Glutamatergic neuron (in vitro differentiated cells): Measurements from ENCODE around the gene PHC3. TPM values are rescaled to one million over a fixed set of nuclear protein-coding genes. Genes with fewer than 3 reads are reported as not detected.

ENCODE experiments used
- DNase-seq: peaks from one replicate; pipeline ENCODE4 v3.0.0; 2022
- H3K27ac Mint-ChIP-seq: one replicate; pipeline ENCODE4 v1.8.0; 2020; ENCODE audit warnings: mild to moderate bottlenecking, mixed read lengths, inconsistent platforms; ENCODE audit not compliant: unreplicated experiment
- H3K27me3 Mint-ChIP-seq: one replicate; pipeline ENCODE4 v1.8.0; 2020; ENCODE audit warnings: mild to moderate bottlenecking, moderate library complexity, mixed read lengths, inconsistent platforms; ENCODE audit not compliant: unreplicated experiment
- H3K36me3 Mint-ChIP-seq: one replicate; pipeline ENCODE4 v1.8.0; 2020; ENCODE audit warnings: mild to moderate bottlenecking, mixed read lengths, inconsistent platforms; ENCODE audit not compliant: unreplicated experiment
- H3K4me1 Mint-ChIP-seq: one replicate; pipeline ENCODE4 v1.8.0; 2020; ENCODE audit warnings: mild to moderate bottlenecking, low read depth, mixed read lengths, inconsistent platforms; ENCODE audit not compliant: unreplicated experiment
- H3K4me3 Mint-ChIP-seq: one replicate; pipeline ENCODE4 v1.8.0; 2020; ENCODE audit warnings: mild to moderate bottlenecking, mixed read lengths, inconsistent platforms; ENCODE audit not compliant: unreplicated experiment
- H3K9me3 Mint-ChIP-seq: one replicate; pipeline ENCODE4 v1.8.0; 2020; ENCODE audit warnings: mild to moderate bottlenecking, moderate library complexity, mixed read lengths, inconsistent platforms; ENCODE audit not compliant: unreplicated experiment
- total RNA-seq: library from RNA; stranded (reverse); fragmentation: NEBNext Ultra II Directional; extraction: Animal tissue kit (Norgen Biotek cat#: 25700); gene quantifications from one replicate; pipeline ENCODE4 v1.2.1, GENCODE V29; 2021; ENCODE audit not compliant: unreplicated experiment
- TF ChIP-seq, protein P1 (sequence below): fragments of 200-600 bp; sonication (generic); IDR thresholded peaks from one replicate; pipeline ENCODE4 v1.5.0; 2021; ENCODE audit not compliant: partially characterized antibody, unreplicated experiment

Gene PHC3
- total RNA-seq, 1 donor from 2014 or later: 31.9 TPM

DNA sequence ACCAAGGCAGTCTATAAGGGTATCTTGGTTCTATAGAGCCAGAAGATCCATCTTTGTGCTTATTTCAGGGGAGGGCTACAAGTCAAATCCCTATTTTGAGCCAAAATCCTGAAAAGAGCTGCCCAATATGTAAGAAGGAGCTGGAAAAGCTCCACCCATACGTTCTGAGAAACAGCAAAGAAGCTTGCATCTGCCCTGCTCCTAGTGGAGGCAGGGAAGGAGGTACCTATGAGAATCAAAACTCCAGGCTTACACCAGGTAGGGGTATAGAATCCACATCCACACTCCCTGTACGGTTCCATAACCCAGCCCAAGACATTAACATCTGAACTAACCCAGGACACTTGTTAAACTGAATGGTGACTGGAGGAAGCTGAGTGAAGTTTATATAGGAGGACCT is 30.0 kb downstream of the PHC3 start:
- no peaks in the 10 kb centered on the region for H3K27me3 Mint-ChIP-seq
- no peaks in the 10 kb centered on the region for H3K9me3 Mint-ChIP-seq
- H3K4me1 Mint-ChIP-seq: no peaks in the 10 kb centered on the region
- no peak overlapping the region for H3K4me3 Mint-ChIP-seq
- no peak for DNase-seq
- TF ChIP-seq, protein P1, sequence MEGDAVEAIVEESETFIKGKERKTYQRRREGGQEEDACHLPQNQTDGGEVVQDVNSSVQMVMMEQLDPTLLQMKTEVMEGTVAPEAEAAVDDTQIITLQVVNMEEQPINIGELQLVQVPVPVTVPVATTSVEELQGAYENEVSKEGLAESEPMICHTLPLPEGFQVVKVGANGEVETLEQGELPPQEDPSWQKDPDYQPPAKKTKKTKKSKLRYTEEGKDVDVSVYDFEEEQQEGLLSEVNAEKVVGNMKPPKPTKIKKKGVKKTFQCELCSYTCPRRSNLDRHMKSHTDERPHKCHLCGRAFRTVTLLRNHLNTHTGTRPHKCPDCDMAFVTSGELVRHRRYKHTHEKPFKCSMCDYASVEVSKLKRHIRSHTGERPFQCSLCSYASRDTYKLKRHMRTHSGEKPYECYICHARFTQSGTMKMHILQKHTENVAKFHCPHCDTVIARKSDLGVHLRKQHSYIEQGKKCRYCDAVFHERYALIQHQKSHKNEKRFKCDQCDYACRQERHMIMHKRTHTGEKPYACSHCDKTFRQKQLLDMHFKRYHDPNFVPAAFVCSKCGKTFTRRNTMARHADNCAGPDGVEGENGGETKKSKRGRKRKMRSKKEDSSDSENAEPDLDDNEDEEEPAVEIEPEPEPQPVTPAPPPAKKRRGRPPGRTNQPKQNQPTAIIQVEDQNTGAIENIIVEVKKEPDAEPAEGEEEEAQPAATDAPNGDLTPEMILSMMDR: no peak
- no peak overlapping the region for H3K27ac Mint-ChIP-seq
- H3K36me3 Mint-ChIP-seq: no peaks in the 10 kb centered on the region

DNA sequence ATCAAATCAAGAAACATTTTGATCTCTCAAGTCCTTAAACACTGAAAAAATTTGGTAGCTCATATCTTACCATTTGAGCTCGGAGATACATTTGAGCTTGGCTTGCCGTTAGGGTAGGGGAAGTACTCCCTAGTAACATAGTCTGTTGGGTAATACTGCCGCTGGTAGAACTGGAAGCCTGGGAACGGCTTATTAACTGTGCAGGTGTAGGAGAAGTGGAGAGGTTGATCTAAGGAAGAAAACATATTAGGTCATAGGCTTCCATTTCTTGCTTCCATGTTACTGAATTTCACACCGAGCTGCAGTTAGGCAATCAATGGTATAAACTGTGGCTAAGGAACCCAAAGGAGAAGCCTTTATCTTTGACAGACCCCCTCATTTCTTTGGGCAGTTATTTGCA is 32.5 kb downstream of the PHC3 start:
- no peaks in the 10 kb centered on the region for H3K36me3 Mint-ChIP-seq
- H3K4me3 Mint-ChIP-seq: no peak overlapping the region
- no peaks in the 10 kb centered on the region for H3K9me3 Mint-ChIP-seq
- TF ChIP-seq, protein P1: no peak
- H3K4me1 Mint-ChIP-seq: no peaks in the 10 kb centered on the region
- no peak overlapping the region for H3K27ac Mint-ChIP-seq
- no peak for DNase-seq
- no peaks in the 10 kb centered on the region for H3K27me3 Mint-ChIP-seq

DNA sequence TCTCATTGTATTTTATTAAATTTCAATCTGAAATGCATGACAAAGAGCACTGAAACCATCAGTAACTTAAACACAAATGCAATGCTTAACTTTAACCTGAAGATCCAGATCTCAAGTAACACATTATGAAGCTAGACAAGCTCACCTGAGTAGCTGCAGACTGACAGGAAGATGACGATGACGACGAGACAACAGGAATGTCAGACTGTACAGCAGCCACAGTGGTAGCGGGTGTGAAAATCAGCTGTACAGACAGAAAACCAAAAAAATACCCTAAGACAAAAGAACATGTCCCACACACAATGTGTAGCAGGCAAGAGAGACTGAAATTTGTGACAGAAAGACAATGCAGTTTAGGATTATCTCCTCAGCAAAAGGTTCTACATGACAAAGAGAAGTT is 36.3 kb downstream of the PHC3 start:
- Mint-ChIP-seq H3K9me3 (no peaks in the 10 kb centered on the region), H3K27me3 (no peaks in the 10 kb centered on the region), H3K4me3 (no peak overlapping the region), H3K36me3 (no peaks in the 10 kb centered on the region), H3K27ac (no peak overlapping the region), H3K4me1 (no peaks in the 10 kb centered on the region)
- DNase-seq: no peak
- TF ChIP-seq, protein P1: no peak

DNA sequence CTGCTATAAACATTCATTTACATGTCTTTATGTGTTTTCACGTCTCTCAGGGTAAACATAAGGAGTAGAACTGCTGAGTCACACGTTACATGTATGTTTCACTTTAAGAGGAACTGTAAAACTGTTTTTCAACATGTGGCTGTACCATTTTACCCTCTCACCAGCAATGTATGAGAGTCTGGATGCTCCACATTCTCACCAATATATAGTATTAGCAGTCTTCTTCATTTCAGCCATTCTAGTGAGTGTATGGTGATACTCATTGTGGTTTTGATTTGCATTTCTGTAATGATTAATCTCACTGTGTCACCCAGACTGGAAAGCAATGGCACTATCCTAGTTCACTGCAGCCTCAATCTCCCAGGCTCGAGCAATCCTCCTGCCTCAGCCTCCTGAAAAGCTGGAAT is 37.1 kb downstream of the PHC3 start:
- H3K9me3 Mint-ChIP-seq: no peaks in the 10 kb centered on the region
- no peak for DNase-seq
- H3K27me3 Mint-ChIP-seq: no peaks in the 10 kb centered on the region
- H3K27ac Mint-ChIP-seq: no peak overlapping the region
- no peak overlapping the region for H3K4me3 Mint-ChIP-seq
- TF ChIP-seq, protein P1: no peak
- no peaks in the 10 kb centered on the region for H3K36me3 Mint-ChIP-seq
- H3K4me1 Mint-ChIP-seq: no peaks in the 10 kb centered on the region

DNA sequence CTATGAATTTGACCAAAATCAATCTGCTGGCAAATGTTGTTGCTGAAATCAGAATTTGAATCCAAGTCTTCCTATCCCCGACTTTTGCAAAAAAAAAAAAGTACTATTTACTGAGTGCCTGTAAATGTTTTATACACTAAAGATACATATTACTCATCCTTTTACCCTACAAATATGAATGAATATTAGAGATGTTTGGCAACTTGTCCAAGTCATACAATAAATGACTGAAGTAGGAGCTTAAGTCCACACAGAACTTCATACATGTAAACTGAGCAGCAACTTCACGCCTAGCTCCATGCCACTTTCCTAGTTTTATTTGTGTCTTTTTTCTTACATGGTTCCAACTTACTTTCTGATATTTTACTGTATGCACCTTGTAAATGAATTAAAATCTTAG is 39.2 kb downstream of the PHC3 start:
- TF ChIP-seq, protein P1: no peak
- Mint-ChIP-seq H3K27me3 (no peaks in the 10 kb centered on the region), H3K27ac (no peak overlapping the region), H3K4me1 (no peaks in the 10 kb centered on the region), H3K36me3 (no peaks in the 10 kb centered on the region), H3K9me3 (no peaks in the 10 kb centered on the region), H3K4me3 (no peak overlapping the region)
- no peak for DNase-seq
